ENCODE data around the gene OR4D9.

Gene OR4D9

DNA sequence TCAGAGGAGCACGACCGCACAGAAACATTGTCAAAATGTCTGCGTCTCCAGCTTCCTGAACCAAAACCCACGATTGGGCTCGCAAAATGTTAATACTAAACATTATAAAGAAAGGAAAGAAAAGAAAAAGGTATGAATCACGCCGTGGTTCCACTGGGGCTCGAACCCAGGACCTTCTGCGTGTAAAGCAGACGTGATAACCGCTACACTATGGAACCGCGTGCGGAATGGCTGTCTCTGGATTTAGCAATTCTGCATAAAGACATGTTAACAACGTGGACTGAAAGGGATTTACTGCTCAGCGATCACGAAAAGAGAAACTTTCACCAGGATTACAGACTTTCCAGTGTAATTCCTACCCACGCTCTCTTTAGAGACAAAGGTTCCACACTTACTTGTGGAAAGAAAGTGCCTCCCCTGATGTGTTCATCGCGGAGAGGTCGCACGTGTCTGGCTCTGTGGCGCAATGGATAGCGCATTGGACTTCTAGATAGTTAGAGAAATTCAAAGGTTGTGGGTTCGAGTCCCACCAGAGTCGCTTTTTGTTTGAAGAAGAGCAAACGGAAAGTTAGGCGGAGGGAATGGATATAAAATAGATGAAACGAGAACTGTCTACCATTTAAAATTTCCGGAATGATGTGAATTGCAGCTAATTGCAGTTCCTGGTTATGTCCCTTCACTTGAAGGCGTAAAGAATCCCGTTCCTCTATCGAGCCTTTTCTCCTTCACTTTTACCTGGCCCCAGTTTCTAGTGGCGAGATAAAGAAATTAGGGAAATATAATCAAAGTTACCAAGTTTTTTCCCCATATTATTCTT lies 39.7 kb downstream of the OR4D9 start:
- peak; percentile 96 for DNase-seq (ENCODE audit: low spot score)

DNA sequence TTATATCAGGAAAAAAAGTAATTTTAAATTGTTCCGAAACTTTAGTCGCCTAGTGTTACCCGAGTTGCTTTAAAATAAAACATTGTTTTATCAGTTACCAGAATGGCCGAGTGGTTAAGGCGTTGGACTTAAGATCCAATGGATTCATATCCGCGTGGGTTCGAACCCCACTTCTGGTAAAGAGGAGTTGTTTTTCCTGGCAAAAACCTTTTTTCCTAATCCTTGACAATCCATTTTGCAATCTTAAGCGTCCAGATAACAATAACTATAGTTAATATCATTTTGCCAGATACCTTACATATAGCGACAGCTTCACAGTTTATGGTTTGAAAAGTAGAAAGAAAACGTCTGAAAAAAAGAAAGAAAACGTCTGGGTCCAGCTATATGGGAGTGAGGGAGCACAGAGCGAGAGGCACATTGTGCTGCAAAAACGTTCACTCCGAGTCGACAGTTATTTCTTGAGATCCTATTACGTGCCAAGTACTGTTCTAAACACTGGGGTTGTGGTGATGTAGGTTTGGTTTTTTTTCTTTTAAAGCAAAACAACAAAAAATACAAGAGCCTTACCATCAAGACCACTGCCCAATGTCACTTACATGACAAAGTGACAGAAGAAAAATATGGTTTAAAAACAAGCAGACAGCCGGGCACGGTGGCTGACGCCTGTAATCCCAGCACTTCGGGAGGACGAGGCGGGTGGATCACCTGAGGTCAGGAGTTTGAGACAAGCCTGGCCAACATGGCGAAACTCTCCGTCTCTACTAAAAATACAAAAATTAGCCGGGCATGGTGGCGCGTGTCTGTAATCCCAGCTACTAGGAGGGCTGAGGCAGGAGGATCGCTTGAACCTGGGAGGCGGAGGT lies 40.6 kb downstream of the OR4D9 start:
- DNase-seq (ENCODE audit: low spot score): peak; percentile 82

DNA sequence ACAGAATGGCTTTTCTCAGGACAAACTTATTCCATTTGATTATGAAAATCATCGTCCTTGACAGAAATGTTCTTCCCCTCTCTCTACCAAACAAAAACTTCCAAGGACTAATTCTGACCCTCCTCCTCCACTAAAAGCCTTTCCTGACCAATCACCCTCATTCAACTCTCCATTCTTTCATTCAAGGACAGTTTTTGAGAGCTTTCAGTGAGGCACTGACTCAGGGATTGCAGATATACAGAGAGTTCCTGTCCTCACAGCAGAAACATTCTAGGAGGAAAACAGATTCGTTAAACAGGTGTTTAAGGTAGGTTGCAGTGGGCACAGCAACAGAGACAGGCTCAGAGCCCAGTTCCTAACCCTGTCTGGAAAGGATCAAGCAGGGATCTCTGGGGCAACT lies 41.5 kb downstream of the OR4D9 start:
- no peak for DNase-seq (ENCODE audit: low spot score)

DNA sequence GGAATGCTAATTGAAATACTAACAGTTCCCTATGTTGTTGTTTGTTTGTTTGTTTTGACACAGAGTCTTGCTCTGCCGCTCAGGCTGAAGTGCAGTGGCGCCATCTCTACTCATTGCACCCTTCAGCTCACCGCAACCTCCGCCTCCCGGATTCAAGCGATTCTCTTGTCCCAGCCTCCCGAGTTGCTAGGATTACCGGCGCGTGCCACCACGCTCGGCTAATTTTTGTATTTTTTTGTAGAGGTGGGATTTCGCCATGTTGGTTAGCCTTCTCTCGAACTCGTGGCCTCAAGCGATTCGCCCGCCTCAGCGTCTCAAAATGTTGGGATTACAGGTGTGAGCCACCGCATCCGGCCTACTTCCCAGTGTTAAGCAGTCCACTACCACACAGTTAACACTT lies 42.0 kb downstream of the OR4D9 start:
- no peak for DNase-seq (ENCODE audit: low spot score)

GRCh38 chr11:59555601-59556114 lies 44.3 kb downstream of the OR4D9 start:
- DNase-seq (ENCODE audit: low spot score): no peak

DNA sequence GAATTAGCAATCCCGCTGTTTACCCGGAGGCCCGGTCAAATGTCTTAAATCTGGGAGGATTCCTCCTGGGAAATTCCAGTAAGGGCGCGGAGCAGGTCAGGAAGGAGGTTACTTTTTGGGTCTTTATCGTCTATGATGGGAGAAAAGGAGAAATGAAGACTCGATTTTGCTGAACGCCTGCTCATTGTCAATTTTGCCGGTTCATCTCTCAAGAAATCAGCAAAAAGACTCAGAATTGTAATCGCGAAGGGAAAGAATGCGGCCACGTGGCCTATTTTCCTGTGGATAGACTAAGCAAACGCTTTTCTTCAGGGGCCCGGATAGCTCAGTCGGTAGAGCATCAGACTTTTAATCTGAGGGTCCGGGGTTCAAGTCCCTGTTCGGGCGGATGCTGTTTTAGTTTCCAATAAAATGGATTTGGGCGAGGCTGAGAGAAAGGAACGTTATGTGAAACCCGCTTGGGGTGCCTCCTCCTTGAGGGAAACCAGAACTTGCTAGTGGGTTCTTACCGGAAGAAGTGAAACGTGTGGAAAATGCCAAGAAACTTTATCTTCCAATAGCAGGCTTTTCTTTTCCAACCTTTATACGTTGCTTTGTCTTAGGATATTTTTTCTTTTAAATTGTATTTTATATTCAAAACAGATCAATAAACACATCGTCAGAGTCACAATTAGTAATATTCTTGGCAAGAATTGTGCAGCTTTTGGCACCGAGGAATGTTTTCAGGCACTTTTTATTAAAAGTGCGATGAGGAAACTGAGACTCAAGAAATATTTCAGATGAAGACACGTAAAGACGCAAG lies 45.0 kb downstream of the OR4D9 start:
- DNase-seq (ENCODE audit: low spot score): peak; percentile 90

GRCh38 chr11:59556917-59557348 lies 45.6 kb downstream of the OR4D9 start:
- DNase-seq (ENCODE audit: low spot score): no peak

GRCh38 chr11:59558270-59558643 lies 46.9 kb downstream of the OR4D9 start:
- no peak for DNase-seq (ENCODE audit: low spot score)

GRCh38 chr11:59559886-59560285 lies 48.5 kb downstream of the OR4D9 start:
- DNase-seq (ENCODE audit: low spot score): no peak

DNA sequence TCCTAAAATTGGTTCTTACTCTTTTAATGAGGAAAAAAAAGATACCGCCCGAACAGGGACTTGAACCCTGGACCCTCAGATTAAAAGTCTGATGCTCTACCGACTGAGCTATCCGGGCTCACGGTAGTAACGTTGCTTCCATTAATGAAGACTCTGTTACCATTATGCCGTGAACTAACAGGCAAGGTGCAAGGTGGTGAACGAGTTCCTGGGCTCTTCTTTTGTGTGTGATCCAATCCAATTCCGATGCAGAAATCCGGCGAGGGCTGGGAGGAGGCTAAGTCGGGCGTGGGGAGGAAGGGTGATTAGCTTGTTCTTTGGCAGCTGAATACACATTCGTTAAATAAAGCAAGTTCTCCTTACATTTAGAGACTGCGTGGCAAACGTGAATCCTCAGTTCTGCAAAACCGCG lies 49.0 kb downstream of the OR4D9 start:
- DNase-seq (ENCODE audit: low spot score): peak; percentile 90

DNA sequence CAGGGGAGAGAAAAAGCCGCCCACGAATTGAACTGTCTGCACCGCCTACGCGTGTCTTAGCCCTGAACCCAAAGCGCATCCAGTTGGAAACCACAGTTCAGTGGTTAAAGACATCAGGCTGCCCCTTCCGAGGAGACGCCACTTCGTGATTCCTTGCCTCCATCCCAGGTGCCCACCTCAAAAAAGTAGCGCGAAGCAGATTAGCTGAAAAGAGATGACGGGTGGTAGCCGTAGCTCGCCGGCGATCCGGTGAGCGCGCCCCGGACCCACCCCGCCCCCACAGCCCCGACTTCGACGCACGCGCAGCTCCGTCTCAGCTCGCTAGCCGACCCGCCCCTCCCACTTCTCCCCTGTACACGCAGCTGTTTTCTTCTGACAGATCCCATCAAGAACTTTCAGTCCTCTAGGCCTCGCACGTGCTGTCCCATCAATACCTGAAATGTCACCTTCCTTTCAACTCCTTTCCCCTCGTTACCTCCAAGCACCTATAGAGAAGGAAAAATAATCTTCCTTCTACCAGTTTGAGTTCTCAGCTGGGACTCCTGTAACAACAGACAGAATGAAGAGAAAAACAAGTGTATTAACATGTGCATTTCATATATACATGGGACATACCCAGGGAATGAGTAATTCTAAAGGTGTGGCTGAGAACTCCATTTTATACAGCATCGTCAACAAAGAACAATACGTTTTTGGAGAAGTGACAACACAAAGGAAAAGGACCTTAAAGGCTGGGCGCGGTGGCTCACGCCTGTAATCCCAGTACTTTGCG lies 49.5 kb downstream of the OR4D9 start:
- peak; percentile 87 for DNase-seq (ENCODE audit: low spot score)

DNA sequence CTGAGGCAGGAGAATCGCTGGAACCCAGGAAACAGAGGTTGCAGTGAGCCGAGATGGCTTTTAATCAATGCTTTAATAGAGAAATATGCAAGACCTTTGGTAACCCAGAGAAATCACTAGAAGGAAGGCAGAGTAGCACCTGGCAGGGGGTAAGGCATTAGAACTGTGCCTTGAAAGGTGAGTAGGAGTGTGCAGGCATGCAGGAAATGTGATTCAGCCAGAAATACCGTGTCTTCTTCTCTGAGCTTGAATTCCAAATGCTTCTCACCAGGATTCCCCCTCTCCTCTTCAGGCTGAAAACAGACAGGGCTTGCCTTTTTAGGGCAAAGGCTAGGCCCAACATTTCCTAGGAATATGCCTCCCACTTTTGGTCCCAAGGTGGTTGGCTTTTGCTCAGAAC lies 51.0 kb downstream of the OR4D9 start:
- DNase-seq (ENCODE audit: low spot score): peak; percentile 79

All from kidney tubule cell (primary cell).